Measurements from ENCODE around the gene MZB1.
A peak's percentile ranks its signal among the peaks of the same experiment; 100 is the strongest.
"Not testable (repeated sequence)": the region's sequence is repeated elsewhere in the genome, so short reads cannot be mapped to it uniquely, and the experiment has no call there.

The MZB1 gene

DNA sequence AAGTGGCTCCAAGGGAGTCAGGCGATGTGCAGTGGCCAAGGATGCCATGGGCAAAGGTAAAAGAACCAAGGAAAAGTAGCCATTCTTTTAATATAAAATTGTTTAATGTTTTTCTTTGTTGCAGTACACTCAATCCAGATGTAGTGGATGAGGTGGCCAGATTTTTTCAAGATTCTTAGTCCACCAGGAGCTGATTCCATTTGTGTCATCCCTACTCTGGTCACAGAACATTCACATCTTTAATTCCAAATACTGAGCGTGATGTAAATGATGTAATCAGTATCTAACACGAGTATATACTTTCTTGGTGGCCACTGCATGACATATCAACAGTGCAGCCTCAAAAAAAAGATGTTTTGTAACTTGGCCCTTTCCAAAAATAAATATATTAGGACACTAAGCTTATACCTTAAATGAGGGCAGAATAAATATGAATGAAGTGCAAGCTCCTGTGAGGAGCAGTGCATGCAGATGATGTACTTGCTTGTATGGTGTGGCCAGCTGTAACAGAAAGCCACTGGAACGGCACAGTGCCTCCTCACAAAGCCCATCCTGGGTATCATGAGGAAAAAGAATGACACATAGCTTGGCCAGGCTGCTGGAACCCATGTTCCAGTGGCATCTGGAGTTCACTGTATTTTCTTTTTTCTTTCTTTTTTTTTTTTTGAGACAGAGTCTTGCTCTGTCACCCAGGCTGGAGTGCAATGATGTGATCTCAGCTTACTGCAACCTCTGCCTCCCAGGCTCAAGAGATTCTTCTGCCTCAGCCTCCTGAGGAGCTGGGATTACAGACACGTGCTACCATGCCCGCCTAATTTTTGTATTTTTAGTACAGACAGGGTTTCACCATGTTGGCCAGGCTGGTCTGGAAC, 20.6 kb upstream of the MZB1 start:
- no peak for DNase-seq

DNA sequence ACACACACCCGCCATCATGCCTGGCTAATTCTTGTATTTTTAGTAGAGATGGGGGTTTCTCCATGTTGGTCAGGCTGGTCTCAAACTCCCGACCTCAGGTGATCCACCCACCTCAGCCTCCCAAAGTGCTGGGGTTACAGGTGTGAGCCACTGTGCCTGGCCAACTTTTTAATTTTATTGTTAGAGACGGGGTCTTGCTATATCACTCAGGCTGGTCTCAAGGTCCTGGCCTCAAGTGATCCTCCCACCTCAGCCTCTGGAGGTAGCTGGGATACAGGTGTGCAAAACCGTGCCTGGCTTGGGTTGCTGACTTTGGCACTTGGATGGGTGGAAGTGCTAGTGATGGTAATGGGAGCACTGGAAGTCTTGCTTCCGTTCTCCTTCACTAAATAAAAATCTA, 19.4 kb upstream of the MZB1 start:
- DNase-seq: not testable (repeated sequence)

DNA sequence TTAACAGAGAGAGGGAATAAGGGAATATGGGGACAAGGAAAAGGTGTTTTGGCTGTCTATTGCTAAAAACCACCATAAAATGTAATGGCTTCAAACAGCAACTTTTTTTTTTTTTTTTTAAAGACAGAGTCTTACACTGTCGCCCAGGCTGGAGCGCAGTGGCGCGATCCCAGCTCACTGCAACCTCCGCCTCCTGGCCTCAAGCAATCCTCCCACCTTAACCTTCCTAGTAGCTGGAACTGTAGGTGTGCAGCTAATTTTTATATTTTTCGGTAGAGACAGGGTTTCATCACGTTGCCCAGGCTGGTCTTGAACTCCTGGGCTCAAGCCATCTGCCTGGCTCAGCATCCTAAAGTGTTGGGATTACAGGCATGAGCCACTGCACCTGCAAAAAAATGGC, 18.5 kb upstream of the MZB1 start:
- no peak for DNase-seq

DNA sequence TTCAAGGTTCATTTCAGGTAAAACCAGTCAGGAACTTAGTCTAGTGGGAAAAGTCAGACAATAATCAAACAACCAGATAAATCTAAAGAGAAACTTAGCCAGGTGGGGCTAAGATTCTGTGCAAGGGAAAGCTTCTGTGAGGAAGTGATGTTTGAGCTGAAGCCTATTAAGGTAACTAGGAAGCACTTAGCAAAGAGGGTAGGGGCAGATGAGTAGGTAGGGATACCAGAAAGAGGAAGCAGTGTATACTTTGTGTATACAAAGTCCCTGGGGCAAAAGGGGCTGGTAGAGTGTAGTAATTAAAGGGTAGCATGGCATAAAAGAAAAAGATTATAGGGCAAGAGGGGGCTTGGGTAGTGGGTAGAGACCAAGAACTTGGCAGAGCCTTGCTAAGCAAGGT, 17.8 kb upstream of the MZB1 start:
- DNase-seq: no peak

DNA sequence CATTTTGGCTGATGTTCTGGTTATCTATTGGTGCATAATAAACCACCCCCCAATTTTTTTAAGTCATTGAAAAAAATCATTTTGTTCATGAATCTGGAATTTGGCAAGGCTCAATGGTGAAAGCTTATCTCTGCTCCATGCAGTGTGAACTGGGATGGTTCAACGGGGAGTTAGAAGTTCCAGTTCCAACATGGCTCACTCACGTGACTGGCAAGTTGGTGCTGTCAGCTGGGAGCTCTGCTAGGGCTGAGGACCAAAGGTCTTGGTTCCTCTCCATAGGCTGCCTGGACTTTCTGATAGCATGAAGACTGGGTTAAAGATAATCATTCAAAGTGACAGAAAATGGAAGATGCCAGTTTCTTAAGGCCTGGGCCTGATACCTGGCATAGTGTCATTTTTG, 17.2 kb upstream of the MZB1 start:
- DNase-seq: no peak

DNA sequence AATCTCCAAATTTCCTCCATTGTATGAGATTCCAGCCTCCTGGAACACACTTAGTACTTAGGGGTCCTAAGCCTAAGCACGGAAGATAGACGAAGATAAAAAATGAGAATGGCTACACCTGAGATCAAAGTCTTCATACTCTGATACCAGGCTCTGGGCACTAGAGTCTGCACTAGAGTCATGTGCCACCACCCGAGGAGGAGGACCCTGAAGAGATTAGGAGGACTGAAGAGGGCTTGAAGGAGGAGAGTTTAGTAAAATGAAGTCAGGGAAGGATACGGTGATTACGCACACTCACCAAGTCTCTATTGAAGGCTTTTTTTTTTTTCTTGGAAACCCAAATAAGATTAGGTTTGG, 14.7 kb upstream of the MZB1 start:
- DNase-seq: no peak

DNA sequence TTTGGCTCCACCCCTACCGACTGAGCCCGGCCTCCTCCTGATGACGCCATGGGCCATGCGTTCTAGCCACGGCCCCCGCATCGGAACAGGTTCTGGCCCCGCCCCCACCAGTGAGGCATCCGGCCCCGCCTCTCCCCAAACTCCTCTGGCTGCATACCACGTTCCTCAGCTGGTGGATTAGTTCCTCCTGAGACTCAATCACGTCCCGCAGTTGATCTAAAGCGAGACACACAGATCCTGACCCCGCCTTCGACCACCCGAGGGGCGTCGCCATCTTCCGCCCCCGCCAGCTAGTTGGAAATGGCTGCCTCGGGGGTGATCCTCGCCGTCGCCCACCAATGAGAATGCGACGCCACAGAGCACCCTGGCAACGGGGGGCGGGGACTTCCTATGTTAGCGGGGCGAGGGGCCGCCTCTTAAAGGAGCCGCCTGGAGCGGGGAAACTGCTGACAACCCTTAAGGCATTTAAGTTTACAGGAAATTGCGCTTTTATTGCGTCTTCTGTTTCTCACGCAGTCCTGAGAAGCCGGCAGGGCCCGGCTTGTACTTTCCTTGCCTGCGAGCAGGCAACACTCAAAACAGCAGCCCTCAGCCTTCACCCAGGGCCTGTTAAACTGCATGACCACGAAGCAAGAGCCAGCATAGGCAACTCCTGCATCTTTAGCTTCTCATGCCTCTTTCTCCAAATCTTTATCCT, 14.2 kb upstream of the MZB1 start, which contains the start of gene SPATA24:
Gene SPATA24 (minus strand): TSS at position 303 of the 697 bp plus-strand sequence. CDS start 29 bp downstream, at position 274.
- peak; percentile 98 for DNase-seq

DNA sequence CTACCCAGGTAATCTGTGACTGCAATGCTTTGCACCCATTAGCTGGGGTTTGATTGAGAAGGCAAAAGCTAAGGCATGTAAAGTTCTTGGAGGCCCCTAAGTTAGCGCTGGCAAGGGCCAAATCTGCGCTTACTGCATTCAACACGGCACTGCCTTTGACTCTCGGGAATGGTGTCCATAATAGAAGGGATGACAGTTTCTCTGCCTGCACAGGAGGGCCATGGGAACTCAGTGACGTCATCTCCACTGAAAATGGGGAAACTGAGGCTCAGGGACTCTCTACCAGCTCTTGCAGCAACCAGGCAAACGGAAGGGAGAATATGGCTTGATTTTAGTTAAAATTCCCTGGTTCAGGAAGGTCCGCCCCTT, 13.7 kb upstream of the MZB1 start:
- DNase-seq: no peak

DNA sequence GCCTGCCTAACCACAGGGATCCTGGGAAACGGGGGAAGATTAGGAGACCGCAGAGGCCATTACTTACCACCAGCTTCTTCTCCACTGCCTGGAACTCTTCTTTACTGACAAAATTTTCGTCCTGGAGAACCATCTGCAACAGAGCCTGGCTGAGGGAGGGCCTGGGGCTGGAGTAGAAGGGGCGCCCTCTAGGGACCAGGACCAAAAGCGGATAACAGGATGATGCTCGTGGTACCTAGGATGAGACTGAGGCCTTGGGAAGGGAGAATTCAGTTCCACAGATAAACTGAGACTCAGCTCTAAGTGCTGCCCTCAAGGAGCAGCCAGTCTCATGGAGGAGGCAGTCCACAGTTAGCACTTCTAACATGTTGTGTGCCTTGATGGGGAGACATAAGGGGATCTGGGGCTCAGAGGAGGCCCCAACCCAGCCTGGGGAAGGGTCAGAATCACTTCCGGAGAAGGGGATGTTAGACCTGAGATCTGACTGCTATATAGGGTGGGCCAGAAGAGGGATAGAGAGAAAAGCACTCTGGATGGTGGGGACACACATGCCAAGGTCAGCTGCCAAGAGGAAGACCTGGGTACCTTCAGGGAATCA, 12.9 kb upstream of the MZB1 start:
- no peak for DNase-seq

DNA sequence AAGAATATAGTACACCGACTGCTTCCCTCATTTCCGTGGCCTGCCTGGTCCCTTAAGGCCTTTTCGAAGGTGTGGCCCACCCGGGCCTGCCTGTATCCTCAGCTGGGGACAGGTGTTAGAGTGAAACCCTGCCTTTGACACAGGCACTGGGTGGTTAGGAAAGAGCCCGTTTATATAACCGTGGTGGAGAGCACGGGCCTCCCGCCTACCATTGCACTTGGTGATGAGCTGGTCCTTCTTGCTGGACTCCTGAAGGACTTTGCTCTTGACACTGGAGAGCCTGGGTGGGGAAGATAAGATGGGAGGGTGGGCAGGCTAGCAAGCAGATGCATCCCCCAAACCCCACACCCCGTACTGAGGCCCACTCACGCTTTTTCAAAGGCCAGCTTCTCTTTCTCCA, 11.8 kb upstream of the MZB1 start:
- no peak for DNase-seq

DNA sequence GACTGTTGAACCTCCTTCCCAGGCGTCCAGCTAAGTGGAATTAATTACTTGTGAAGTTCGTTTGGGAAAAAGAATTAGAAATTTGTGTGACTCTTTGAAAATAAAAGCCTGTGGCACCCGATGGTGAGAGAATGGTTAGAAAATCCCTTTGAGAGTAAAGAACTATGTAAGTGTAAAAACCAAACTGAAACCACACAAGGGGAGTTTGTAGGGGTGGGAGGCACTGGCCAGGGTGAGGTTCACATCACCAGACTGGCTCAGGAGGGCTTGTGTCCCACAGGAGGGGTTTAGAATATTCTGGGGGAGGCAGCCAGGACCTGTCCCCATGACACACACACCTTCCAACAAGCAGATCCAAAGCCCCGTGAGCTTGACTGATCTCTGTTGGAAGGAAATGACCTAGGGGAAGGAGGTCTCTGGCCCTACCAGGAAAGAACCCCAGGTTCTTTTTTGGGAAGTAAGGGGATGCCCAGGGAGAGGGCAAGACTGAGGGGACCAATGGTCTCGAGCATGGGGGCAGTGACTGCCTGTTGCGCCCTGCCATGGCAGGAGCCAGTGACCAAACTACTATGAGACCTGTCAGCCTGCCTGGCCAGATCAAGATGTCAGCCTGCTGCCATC, 9.9 kb upstream of the MZB1 start:
- no peak for DNase-seq

DNA sequence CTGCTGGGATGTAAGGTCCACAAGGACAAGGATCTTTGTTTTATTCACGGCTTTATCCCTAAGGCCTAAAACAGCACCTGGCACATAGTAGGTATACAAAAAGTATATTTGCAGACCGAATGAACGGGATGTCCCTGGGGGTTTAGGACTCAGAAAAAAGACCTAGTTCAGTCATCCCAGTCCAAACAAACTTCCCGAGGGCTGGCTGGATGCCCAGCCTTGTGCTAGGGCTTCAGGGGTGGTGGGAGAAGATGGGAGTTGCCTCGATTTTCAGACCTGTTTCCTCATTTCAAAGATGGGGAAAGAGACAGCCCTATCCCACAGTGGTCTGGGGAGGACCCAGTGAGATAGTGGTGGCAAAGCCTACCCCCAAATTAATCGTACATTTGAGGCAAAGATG, 8.2 kb upstream of the MZB1 start:
- DNase-seq: no peak

DNA sequence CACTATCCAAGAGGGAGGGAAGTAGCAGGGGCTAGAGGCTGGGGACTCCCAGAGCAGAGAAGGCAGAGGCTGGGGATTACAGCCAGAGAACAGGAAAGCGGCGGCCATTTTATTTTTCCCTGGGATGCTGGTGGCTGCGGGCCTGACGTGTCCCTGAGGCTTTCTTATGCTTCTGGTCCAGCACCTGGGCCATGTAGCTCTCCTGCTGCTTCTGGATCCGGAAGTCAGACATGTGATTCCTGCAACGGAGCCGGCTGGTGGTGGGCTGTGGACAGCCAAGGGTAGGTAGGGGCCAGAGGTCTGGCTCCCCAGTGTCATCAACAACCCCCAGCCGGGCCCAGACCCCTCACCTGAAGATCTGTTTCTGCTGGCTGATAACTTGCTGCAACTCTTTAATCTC, 7.0 kb upstream of the MZB1 start:
- DNase-seq: no peak

DNA sequence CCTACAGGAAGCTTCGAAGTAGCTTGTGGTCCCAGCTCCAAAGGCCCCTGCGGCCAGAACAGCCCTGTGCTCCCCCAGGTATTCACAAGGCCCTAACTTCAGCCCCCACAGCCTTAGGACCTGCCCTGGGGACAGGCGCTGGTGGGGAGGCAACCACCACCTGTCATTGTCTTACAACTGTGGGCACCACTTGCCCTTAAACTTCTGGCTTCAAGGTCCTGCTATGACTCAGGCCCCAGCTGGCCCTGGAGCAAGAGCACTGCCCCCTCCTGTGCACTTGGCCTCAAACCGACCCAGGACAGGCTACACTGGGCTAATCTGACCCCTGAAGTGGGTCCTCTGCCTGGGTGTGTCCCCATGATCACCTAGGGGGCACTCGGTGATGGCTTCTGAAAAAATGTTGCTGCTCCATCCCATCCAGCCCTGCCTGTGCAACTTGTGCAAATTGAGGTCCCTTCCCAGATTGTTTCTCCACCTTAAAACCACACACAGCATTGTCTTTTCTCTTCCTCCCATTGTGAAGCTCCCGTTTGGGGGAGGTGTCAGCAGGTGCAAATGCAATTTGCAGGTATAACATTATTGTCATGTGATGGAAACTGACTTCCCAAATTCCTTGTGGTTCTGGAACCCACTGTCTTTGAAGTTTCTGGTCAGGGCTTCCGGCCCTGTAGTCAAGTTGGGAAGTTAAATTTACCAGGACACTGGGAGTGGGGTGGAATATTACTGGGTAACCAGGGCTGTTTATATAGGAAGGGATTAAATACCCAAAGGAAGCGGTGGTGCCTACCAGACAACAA, 6.3 kb upstream of the MZB1 start:
- no peak for DNase-seq

DNA sequence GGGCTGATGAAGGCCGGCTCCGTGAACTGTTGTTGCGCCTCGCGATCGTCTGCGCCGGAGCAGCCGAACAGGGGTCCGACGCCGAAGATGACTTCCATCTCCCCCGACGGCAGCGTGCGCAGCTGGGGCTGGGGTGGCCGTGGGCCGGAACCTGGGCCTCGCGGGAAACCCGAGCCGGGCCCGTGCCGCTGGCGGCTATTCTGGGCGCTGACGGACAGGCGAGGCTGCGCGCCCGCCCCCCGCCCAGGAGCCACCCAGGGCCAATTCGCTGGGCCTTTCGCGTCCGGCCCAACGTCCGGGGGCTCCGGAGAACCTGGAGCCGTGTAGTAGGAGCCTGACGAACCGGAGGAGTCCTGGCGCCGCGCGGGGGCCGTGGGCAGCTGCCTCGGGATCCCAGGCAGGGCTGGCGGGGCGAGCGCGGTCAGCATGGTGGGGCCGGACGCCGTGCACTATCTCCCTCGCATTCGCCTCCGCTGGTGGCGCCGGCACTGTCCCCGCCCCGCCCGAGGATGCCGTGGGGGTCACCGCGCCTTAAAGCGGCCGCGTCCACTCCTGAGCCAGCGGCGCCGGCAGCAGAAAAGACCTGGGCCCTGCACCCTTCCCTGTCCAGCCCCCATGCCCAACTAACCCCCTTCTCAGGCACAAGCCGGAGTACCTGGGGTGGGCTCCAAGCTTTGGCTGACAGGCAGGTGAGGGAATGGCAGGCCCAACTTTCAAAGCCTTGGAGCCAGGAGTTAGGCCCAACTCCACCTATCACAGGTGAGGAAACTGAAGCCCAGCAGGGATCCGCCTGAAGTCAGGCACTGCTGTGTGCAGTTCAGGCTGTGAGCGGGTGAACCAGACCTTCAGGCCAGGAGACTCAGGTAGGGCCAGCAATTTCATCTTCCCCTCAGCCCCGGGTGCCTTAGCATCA, 5.2 kb upstream of the MZB1 start, which contains the start of gene PROB1:
Gene PROB1 (minus strand): TSS at position 451 of the 913 bp plus-strand sequence. CDS start 23 bp downstream, at position 428.
- no peak for DNase-seq

DNA sequence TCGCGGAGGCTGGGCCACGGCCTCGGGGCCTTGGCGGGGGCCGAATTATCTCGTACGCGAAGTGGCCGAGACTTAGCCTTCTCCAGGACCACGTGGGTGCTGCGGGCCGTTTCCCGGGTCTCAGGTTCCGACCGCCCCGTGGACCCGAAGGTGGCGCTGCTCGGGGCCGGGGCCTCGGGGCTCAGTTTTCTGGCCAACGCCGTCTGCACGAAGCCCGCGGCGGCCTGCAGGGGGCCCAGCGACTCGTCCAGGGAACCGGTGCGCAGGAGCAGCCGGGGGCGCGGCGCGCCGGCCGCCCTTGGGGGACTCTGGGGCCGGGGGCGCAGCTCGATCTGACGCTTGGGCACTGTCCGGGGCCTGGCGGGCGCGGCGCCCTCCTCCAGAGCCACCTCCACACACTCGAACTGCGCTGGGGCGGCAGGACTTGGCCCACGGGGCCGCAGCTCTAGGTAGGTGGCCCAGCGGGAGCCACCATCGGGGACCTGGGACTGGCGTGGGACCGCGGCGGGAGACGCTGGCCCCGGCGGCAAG, 4.5 kb upstream of the MZB1 start:
- no peak for DNase-seq

DNA sequence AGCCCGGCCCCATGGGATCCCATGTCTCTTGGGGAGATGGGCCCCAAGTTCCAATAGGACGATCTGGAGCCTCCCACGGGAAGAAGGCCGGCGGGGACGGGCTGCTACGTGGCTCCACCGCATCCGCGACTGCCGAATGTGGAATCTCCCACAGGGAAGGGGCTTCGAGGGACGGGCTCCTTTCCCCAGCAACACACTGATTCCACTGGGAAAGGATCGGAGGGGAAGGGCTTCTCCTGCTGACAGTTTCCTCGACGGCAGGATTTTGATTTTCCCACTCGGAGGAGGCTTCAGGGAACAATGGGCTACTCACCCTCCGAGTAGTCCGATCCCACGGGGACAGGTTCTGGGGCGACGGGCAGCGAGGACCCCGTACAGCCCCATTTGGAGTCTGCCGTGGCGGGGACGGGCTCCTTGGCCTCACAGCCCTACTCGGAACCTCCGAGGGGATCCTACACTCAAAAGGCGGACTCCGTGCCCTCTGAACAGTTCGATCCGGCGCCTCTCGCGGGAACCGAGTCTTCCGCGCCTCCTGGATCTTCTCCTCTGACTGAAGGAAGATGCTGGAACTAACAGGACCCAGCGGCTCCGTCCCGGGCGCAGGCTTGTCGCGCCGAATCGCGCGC, 3.9 kb upstream of the MZB1 start:
- no peak for DNase-seq

DNA sequence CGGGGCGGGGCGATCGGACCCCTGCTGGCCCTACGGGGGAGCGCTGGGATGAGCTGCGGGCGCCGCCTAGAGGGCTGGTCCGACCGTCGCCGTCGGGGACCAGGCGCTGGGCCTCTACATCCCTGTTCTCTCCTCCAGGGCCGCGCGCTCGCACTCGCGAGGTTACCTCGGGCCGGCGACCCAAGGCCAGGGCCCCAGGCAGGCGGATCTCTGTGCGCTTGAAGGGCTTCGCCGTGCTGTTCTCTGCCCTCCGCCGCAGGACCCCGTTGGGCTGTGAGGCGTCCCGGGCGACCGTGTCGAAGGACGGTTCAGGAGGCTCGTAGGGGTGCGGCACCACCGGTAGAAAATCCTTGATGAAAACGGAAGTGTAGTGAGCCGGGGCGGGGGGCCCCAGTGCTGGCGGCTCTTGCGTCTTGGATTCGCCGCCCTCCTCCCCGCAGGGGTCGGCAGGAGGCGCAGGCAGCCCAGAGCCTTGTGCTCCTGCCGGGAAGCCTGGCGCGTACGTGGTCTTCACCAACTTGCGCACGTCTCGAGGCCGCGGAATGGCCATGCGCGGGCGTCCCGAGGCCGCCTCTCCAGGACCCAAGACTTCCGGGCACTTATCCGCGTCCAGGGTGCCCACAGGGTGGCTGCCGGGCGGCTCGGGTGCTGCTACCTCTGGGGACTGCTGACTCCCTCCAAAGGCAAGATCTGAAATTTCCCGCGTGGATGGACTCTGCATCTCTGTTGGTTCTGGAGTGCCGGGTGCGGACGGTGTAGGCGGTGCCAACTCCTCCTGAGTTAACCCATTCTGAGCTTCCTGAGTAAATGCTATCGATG, 3.2 kb upstream of the MZB1 start:
- no peak for DNase-seq

DNA sequence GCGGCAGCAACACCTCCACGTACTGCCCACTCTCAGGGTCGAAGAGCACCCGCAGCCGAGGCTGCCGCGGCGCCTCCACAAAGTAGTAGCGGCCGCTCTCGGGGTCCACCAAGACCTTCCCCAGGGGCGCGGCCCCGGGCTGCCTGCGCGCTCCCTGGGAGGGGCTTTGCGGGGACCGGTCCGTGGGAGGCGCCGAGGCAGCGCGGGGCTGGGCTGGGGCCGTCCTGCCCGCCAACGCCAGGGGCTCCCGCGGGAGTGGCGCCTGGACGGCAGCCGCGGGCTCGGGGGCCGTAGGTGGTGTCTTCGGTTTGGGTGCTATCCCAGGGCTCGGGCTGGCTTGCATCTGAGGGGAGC, 2.6 kb upstream of the MZB1 start:
- DNase-seq: no peak

Data from midbrain (tissue), 1 donor.